Right lobe of liver (tissue), 6 donors: Measurements from ENCODE around the gene EPB41L4B. TPM values are rescaled to one million over a fixed set of nuclear protein-coding genes. Genes with fewer than 3 reads are reported as not detected.

ENCODE experiments used
- ATAC-seq, 4 donors: fragments of 200-7000 bp; cut with Tn5 transposase; one replicate each; pipeline ENCODE4 v1.9.1; 2020; ENCODE audit warnings: mild to moderate bottlenecking in 4 of 4, moderate library complexity in 4 of 4
- DNase-seq, 3 donors: peaks; one replicate each; pipeline ENCODE4 v3.0.0-alpha.2; 2020
- H3K27ac ChIP-seq, 3 donors: fragments of 200-600 bp; one replicate each; pipeline ENCODE4 v1.8.0; 2022
- H3K27me3 ChIP-seq, 2 donors: fragments of 200-600 bp; one replicate each; pipeline ENCODE4 v1.8.0; 2022
- H3K36me3 ChIP-seq, 4 donors: fragments of 200-600 bp; sonication (generic) in 1 of 4; one replicate each; pipeline versions ENCODE4 v1.5.1 to v1.8.0; 2017 to 2022; ENCODE audit warnings: control low read depth in 1 of 4
- H3K4me1 ChIP-seq, 4 donors: fragments of 200-600 bp; sonication (generic) in 1 of 4; one replicate each; pipeline versions ENCODE4 v1.5.1 to v1.8.0; 2017 to 2022; ENCODE audit warnings: control low read depth in 1 of 4
- H3K4me3 ChIP-seq, 3 donors: fragments of 200-600 bp; one replicate each; pipeline ENCODE4 v1.8.0; 2022
- H3K9me3 ChIP-seq, 4 donors: fragments of 200-600 bp; sonication (generic) in 1 of 4; one replicate each; pipeline versions ENCODE4 v1.5.1 to v1.8.0; 2017 to 2022; ENCODE audit warnings: control low read depth in 1 of 4
- POLR2A ChIP-seq: fragments of 450-650 bp; IDR thresholded peaks from one replicate; pipeline ENCODE4 v1.6.1; 2017; ENCODE audit warnings: antibody characterized with exemption, mild to moderate bottlenecking
- WGBS: methylation state at CpG from one replicate; pipeline ENCODE4 v1.1.6; 2018; ENCODE audit warnings: low coverage, low lambda C conversion rate; ENCODE audit not compliant: insufficient coverage; ENCODE audit errors: missing lambda C conversion rate; 5-methylcytosine and 5-hydroxymethylcytosine counted together
- intact Hi-C, 2 donors: fragments of 100-400 bp; cut with DNase I; formaldehyde crosslinking; loops; one replicate each; pipeline versions ENCODE4 v1.11.2 to v1.14.1; 2022
- total RNA-seq, 6 experiments: library from RNA; depleted of rRNA in 2 of 6; stranded (reverse); fragments of >200 nt in 2 of 6; fragmentation: NEBNext Ultra II Directional in 3 of 6; extraction: Animal tissue kit (Norgen Biotek cat#: 25700) in 3 of 6; gene quantifications; one replicate each; pipeline versions ENCODE4 v1.1.0 to v1.2.4, GENCODE V29; 2016 to 2023
- TF ChIP-seq, protein P1 (sequence below), 4 donors: fragments of 200-600 bp in 3 of 4; fragments of 450-650 bp in 1 of 4; IDR thresholded peaks; one replicate each; pipeline versions ENCODE4 v1.5.1 to v1.8.0; 2016 to 2022; ENCODE audit warnings: antibody characterized with exemption in 4 of 4, mild to moderate bottlenecking in 2 of 4
- donor health status: DM: no; HTN: yes; CAD: no.
- donor health status: DM: no; HTN: no; CAD: no.
- donor health status: DM: no; HTN: no; CAD: no.
- donor health status: DM: no; HTN: yes; CAD: no.
- donor health status: DM: no; HTN: yes; CAD: no.

The EPB41L4B gene
- total RNA-seq, 6 experiments from 2014 or later = 29.0 to 89.0 (median 32.4) TPM

DNA sequence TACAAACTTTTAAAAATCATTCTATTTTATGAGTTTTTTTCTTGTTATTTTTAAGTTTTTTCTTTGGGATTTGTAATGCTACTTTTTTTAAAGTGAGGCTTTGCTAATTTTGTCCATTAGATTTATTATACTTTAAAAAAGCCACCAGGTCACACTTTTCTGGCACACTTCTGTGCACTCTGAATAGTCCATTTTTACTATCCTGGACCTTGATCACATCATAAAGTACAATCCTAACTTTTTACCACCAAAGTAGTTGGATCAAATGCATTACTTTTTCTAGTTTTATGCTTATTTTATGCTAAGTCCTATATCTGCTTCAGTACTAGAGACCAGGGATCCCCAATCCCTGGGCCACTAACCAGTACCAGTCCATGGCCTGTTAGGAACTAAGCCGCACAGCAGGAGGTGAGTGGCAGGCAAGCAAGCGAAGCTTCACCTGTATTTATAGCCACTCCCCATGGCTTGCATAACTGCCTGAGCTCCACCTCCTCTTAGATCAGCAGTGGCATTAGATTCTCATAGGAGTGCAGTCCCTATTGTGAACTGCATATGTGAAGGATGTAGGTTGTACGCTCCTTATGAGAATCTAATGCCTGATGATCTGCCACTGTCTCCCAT, 169.8 kb downstream of the EPB41L4B start:
- Histone ChIP-seq H3K4me3 (no peak overlapping the region), H3K9me3 (no peaks in the 10 kb centered on the region), H3K27ac (no peak overlapping the region), H3K27me3 (no peaks in the 10 kb centered on the region), H3K4me1 (no peaks in the 10 kb centered on the region), H3K36me3 (no peaks in the 10 kb centered on the region)
- TF ChIP-seq, protein P1, sequence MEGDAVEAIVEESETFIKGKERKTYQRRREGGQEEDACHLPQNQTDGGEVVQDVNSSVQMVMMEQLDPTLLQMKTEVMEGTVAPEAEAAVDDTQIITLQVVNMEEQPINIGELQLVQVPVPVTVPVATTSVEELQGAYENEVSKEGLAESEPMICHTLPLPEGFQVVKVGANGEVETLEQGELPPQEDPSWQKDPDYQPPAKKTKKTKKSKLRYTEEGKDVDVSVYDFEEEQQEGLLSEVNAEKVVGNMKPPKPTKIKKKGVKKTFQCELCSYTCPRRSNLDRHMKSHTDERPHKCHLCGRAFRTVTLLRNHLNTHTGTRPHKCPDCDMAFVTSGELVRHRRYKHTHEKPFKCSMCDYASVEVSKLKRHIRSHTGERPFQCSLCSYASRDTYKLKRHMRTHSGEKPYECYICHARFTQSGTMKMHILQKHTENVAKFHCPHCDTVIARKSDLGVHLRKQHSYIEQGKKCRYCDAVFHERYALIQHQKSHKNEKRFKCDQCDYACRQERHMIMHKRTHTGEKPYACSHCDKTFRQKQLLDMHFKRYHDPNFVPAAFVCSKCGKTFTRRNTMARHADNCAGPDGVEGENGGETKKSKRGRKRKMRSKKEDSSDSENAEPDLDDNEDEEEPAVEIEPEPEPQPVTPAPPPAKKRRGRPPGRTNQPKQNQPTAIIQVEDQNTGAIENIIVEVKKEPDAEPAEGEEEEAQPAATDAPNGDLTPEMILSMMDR (IDR thresholded peaks at IDR 0.05) = no peak
- TF ChIP-seq POLR2A = no peak
- 80% methylated on average over 1 of the region's 3 CpGs for WGBS
- DNase-seq (peak in 1 of 3 donors; percentile 56), ATAC-seq (peak; percentile 53 to 84 (median 64))
- intact Hi-C loops = no loop called here

DNA sequence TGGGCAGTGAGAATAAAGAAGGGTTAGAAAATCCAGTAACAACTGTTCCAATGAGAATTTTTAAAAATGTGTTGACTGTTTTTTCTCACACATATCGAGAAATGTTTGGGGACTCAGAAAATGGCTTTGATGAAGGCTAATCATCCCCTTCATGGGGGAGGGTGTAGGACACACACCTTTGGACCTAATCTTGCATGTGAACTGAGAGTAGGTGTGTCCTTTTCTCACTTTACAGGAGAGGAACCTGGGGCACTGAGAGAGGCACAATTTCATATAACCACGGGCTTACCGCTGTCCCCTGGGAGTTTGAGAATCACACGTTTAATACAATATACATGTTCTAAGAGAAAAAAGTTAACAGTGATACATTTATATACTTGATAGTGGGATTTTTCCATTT, 171.1 kb downstream of the EPB41L4B start:
- Histone ChIP-seq H3K9me3 (no peaks in the 10 kb centered on the region), H3K27ac (no peak overlapping the region), H3K4me1 (no peaks in the 10 kb centered on the region), H3K36me3 (no peaks in the 10 kb centered on the region), H3K4me3 (no peak overlapping the region), H3K27me3 (no peaks in the 10 kb centered on the region)
- TF ChIP-seq POLR2A = no peak
- TF ChIP-seq, protein P1 (IDR thresholded peaks at IDR 0.05) = no peak
- 87% methylated on average over 4 of the region's 4 CpGs for WGBS
- no peak for ATAC-seq
- DNase-seq = no peak
- intact Hi-C loops = no loop called here

DNA sequence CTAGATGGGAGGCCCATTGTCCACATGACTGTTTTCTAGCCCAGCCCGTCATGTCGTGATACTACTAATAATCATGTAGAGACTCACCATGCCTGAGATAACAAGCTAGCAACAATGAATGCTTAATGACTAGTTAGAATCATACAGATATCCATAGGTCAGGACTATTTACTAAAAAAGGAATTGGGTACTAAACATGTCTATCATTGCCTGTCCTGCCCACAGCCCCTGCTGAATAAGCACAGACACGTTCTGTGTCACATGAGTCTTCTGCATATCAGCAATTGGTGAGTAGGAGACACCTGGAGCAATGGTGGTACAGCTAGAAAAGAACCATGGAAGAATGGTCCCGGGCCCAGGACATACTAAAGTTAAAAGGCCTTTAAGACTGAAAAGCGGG, 171.8 kb downstream of the EPB41L4B start:
- ATAC-seq = no peak
- Histone ChIP-seq H3K27ac (no peak overlapping the region), H3K36me3 (no peaks in the 10 kb centered on the region), H3K4me1 (no peaks in the 10 kb centered on the region), H3K9me3 (no peaks in the 10 kb centered on the region), H3K4me3 (no peak overlapping the region), H3K27me3 (no peaks in the 10 kb centered on the region)
- no peak for DNase-seq
- intact Hi-C loops = no loop called here
- TF ChIP-seq POLR2A = no peak
- TF ChIP-seq, protein P1 (IDR thresholded peaks at IDR 0.05) = no peak
- WGBS = 71% methylated on average over 4 of the region's 5 CpGs

DNA sequence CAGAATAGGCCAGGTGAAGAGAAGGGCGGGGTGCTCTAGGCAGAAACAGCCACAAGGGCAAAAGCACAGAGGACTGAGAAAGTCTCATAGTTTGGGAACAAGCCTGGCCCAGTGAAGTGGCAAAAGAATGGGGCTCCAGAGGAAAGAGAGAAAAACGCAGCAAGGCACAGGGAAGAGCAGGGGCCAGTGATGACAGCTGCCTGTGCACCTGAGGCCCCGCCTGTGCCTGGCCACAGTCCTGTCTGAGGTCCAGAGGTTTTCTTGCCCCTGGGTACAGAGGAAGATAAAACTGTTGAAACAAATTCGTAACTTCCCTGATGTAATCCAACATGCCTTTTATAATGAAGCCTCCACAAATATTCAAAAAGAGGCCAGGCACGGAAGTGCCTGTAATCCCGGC, 175.8 kb downstream of the EPB41L4B start:
- H3K27ac ChIP-seq = no peak overlapping the region
- no peak for DNase-seq
- H3K27me3 ChIP-seq = no peaks in the 10 kb centered on the region
- intact Hi-C loops = no loop called here
- H3K9me3 ChIP-seq = no peaks in the 10 kb centered on the region
- no peak overlapping the region for H3K4me3 ChIP-seq
- no peaks in the 10 kb centered on the region for H3K4me1 ChIP-seq
- 63% methylated on average over 5 of the region's 6 CpGs for WGBS
- ATAC-seq = no peak
- no peaks in the 10 kb centered on the region for H3K36me3 ChIP-seq
- TF ChIP-seq, protein P1 (IDR thresholded peaks at IDR 0.05) = no peak
- no peak for TF ChIP-seq POLR2A
